22Rv1 (cell line): Measurements from ENCODE around the gene GAGE2A.
"Not testable (repeated sequence)": the region's sequence is repeated elsewhere in the genome, so short reads cannot be mapped to it uniquely, and the experiment has no call there.

Experiments used
- ZFX ChIP-seq: fragments of 450-650 bp; IDR thresholded peaks from 2 replicates; pipeline ENCODE4 v1.6.1; 2017; ENCODE audit warnings: antibody characterized with exemption, borderline replicate concordance
- TF ChIP-seq, protein P1 (sequence below): fragments of 450-650 bp; IDR thresholded peaks from 2 replicates; pipeline ENCODE4 v1.5.1; 2017; ENCODE audit warnings: mild to moderate bottlenecking

DNA sequence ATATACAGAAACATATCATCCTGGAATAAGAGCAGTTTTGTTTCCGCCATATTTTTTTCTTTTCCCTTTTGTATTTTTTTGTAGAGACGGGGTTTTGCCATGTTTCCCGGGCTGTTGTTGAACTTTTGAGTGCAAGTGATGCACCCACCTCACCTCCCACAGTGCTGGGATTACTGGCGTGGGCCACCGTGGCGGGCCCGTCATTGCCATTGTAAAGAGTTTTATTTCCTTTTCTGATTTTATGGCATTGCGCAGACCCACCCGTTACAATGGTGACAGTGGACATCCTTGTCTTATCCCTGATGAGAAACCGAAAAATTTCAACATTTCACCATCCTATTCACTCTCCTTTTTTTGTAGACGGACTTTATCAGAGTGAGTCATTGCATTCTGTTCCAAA, 20.6 kb upstream of the GAGE2A start:
- TF ChIP-seq, protein P1, sequence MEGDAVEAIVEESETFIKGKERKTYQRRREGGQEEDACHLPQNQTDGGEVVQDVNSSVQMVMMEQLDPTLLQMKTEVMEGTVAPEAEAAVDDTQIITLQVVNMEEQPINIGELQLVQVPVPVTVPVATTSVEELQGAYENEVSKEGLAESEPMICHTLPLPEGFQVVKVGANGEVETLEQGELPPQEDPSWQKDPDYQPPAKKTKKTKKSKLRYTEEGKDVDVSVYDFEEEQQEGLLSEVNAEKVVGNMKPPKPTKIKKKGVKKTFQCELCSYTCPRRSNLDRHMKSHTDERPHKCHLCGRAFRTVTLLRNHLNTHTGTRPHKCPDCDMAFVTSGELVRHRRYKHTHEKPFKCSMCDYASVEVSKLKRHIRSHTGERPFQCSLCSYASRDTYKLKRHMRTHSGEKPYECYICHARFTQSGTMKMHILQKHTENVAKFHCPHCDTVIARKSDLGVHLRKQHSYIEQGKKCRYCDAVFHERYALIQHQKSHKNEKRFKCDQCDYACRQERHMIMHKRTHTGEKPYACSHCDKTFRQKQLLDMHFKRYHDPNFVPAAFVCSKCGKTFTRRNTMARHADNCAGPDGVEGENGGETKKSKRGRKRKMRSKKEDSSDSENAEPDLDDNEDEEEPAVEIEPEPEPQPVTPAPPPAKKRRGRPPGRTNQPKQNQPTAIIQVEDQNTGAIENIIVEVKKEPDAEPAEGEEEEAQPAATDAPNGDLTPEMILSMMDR = not testable (repeated sequence)
- not testable (repeated sequence) for TF ChIP-seq ZFX
